Suprapubic skin (tissue), 4 donors: Measurements from ENCODE around the gene NKAIN2. TPM values are rescaled to one million over a fixed set of nuclear protein-coding genes. Genes with fewer than 3 reads are reported as not detected.

Source experiments
- DNase-seq, 2 donors: peaks; one replicate each; pipeline ENCODE4 v3.0.0-alpha.2; 2019; ENCODE audit warnings: low spot score in 2 of 2
- H3K27ac ChIP-seq: fragments of 200-600 bp; sonication (generic); one replicate; pipeline ENCODE4 v1.5.1; 2019
- H3K27me3 ChIP-seq: fragments of 200-600 bp; sonication (generic); one replicate; pipeline ENCODE4 v1.5.1; 2019
- H3K36me3 ChIP-seq: fragments of 200-600 bp; sonication (generic); one replicate; pipeline ENCODE4 v1.5.1; 2019
- H3K4me1 ChIP-seq: fragments of 200-600 bp; sonication (generic); one replicate; pipeline ENCODE4 v1.5.1; 2019
- H3K4me3 ChIP-seq: fragments of 200-600 bp; sonication (generic); one replicate; pipeline ENCODE4 v1.5.1; 2019; ENCODE audit warnings: mild to moderate bottlenecking
- H3K9me3 ChIP-seq: fragments of 200-600 bp; sonication (generic); one replicate; pipeline ENCODE4 v1.5.1; 2019
- CTCF ChIP-seq, 2 donors: fragments of 200-600 bp in 1 of 2; fragments of 450-650 bp in 1 of 2; sonication (generic) in 1 of 2; IDR thresholded peaks; one replicate each; pipeline ENCODE4 v1.5.1; 2016 to 2019; ENCODE audit warnings: antibody characterized with exemption in 2 of 2, mild to moderate bottlenecking in 1 of 2, moderate library complexity in 1 of 2
- EP300 ChIP-seq: sonication (generic); formaldehyde crosslinking; IDR thresholded peaks from one replicate; pipeline ENCODE4 v1.6.1; 2017; ENCODE audit warnings: antibody characterized with exemption
- POLR2A ChIP-seq, 2 donors: fragments of 450-650 bp; IDR thresholded peaks; one replicate each; pipeline ENCODE4 v1.6.1; 2017; ENCODE audit warnings: antibody characterized with exemption in 2 of 2, mild to moderate bottlenecking in 2 of 2, moderate library complexity in 2 of 2
- POLR2AphosphoS5 ChIP-seq, 3 donors: sonication (generic); formaldehyde crosslinking; IDR thresholded peaks; one replicate each; pipeline ENCODE4 v1.6.1; 2017; ENCODE audit warnings: antibody characterized with exemption in 3 of 3
- WGBS: methylation state at CpG from one replicate; pipeline ENCODE4 v1.1.5; 2018; 5-methylcytosine and 5-hydroxymethylcytosine counted together
- total RNA-seq, 4 donors: library from RNA; depleted of rRNA; stranded (reverse); fragments of >200 nt; gene quantifications; one replicate each; pipeline ENCODE4 v1.1.0, GENCODE V29; 2016

The NKAIN2 gene
- total RNA-seq, 4 donors from 2014 or later: 0.40 TPM; not detected in 3

- H3K4me3 ChIP-seq: no peak overlapping the region
- TF ChIP-seq CTCF (IDR thresholded peaks at IDR 0.05) (no peak), POLR2A (IDR thresholded peaks at IDR 0.05) (no peak), POLR2AphosphoS5 (IDR thresholded peaks at IDR 0.05) (no peak), EP300 (no peak)
Observed at GRCh38 chr6:123941855-123942254, 138.2 kb downstream of the NKAIN2 start.

DNA sequence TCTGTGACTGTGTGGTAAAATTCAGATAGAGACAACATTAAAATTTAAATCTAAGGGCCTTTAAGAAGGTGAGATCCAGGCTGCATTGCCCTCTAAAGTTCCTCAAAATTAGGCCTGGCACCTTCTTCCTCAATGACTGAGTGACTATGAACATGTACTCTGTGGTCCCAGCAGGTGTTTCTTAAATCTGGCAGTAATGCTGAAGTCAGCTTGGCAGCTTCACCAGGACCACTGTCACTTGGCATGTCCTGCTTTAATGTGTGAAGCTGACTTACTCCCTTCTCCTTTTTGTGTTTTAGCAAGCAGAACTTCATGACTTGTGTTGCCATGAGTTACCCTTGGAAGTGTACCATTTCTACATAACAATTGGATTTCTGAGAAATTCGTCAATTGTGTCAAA, 141.7 kb downstream of the NKAIN2 start:
- H3K4me3 ChIP-seq: no peak overlapping the region
- 55% methylated on average over 1 of the region's 1 CpG for WGBS
- TF ChIP-seq EP300: no peak
- H3K4me1 ChIP-seq: no peaks in the 10 kb centered on the region
- no peak overlapping the region for H3K27ac ChIP-seq
- H3K36me3 ChIP-seq: no peaks in the 10 kb centered on the region
- DNase-seq: no peak
- no peaks in the 10 kb centered on the region for H3K9me3 ChIP-seq
- no peaks in the 10 kb centered on the region for H3K27me3 ChIP-seq

More at GRCh38 chr6:123941855-123942254, 138.2 kb downstream of the NKAIN2 start:
- H3K27me3 ChIP-seq: no peaks in the 10 kb centered on the region
- H3K9me3 ChIP-seq: no peaks in the 10 kb centered on the region
- H3K27ac ChIP-seq: no peak overlapping the region
- no peak for DNase-seq
- no peaks in the 10 kb centered on the region for H3K4me1 ChIP-seq
- WGBS: 76% methylated on average over 1 of the region's 1 CpG
- no peaks in the 10 kb centered on the region for H3K36me3 ChIP-seq

DNA sequence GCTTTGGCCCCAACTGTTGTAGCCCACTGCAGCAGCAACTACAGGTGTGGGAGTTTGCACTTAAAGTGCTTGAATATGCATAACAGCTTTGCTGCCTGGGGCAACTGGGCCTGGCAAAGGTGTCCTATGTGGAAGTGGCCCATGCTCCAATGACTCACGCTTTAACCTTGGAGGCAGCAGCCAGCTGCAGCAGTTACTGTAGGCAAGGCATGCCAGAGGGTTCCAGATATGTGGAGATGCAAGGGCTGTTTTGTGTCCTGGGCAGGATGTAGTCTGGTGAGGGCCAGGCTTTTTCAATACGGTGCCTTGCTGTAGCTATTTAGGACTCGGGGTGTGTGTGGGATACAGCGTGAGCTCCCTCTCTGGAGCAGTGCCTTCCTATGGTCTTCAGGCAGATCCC, 150.3 kb downstream of the NKAIN2 start:
- Histone ChIP-seq H3K4me1 (no peaks in the 10 kb centered on the region), H3K27me3 (no peaks in the 10 kb centered on the region), H3K27ac (no peak overlapping the region), H3K9me3 (no peaks in the 10 kb centered on the region), H3K36me3 (no peaks in the 10 kb centered on the region), H3K4me3 (no peak overlapping the region)
- TF ChIP-seq POLR2A (IDR thresholded peaks at IDR 0.05) (no peak), CTCF (IDR thresholded peaks at IDR 0.05) (no peak), EP300 (no peak), POLR2AphosphoS5 (IDR thresholded peaks at IDR 0.05) (no peak)
- 100% methylated on average over 1 of the region's 4 CpGs for WGBS
- DNase-seq: no peak

DNA sequence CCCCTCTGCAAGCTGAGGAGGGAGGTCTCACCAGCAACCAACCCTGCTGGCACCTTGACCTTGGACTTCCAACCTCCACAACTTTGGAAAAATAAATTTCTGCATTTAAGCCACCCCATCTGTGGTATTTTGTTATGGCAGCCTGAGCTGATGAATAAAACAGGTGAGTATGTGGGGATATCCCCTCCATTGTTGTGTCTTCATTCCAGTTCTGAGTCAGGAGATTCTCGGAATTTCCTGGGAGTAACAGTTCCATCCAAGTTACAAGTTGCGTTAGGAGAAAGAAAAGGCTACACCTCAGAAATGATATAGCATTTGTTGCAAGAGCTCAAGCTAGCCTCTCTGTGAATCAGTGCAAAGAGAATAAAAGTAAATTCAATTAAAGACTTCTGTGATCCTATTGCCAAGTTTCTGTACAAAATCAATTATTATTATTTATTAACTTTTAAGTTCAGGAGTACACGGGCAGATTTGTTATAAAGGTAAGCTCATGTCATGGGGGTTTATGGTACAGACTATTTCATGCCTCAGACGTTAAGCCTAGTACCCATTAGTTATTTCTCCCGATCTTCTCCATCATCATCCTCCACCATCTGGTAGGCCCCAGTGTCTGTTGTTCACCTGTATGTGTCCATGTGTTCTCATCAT, 153.0 kb downstream of the NKAIN2 start:
- H3K9me3 ChIP-seq: no peaks in the 10 kb centered on the region
- H3K27me3 ChIP-seq: no peaks in the 10 kb centered on the region
- no peaks in the 10 kb centered on the region for H3K36me3 ChIP-seq
- TF ChIP-seq POLR2A (IDR thresholded peaks at IDR 0.05): no peak
- TF ChIP-seq POLR2AphosphoS5 (IDR thresholded peaks at IDR 0.05): no peak
- no peak for TF ChIP-seq EP300
- TF ChIP-seq CTCF (IDR thresholded peaks at IDR 0.05): no peak
- H3K27ac ChIP-seq: no peak overlapping the region
- no peak for DNase-seq
- no peak overlapping the region for H3K4me3 ChIP-seq
- no peaks in the 10 kb centered on the region for H3K4me1 ChIP-seq
- WGBS: 86% methylated on average over 5 of the region's 5 CpGs

GRCh38 chr6:123962508-123962907, 158.8 kb downstream of the NKAIN2 start:
- Histone ChIP-seq H3K27ac (no peak overlapping the region), H3K36me3 (no peaks in the 10 kb centered on the region), H3K4me3 (no peak overlapping the region), H3K9me3 (no peaks in the 10 kb centered on the region), H3K27me3 (no peaks in the 10 kb centered on the region), H3K4me1 (no peaks in the 10 kb centered on the region)
- WGBS: 74% methylated on average over 11 of the region's 11 CpGs
- no peak for DNase-seq
- TF ChIP-seq POLR2A (IDR thresholded peaks at IDR 0.05): no peak
- no peak for TF ChIP-seq POLR2AphosphoS5 (IDR thresholded peaks at IDR 0.05)
- TF ChIP-seq EP300: no peak
- TF ChIP-seq CTCF (IDR thresholded peaks at IDR 0.05): no peak

DNA sequence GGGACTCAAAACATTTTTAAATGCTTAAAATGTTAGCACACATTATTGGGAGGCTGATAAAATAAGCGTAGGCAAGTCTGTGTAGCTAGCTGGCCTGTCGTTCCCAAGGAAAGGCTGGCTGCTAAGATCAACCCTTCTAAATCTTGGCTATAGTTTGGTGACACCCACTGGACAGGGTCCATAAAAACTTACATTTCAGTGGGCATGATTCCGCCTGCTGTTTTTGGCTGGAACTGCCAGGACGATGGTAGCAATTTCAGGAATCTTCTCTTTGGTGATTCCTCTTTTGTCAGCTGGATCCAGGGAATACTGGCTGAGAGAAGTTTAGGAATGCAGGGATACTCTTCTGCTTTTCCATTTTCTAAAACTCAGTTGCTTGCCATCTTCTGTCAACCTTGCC, 162.2 kb downstream of the NKAIN2 start:
- H3K27me3 ChIP-seq: no peaks in the 10 kb centered on the region
- TF ChIP-seq EP300: no peak
- TF ChIP-seq CTCF (IDR thresholded peaks at IDR 0.05): no peak
- no peak for TF ChIP-seq POLR2A (IDR thresholded peaks at IDR 0.05)
- TF ChIP-seq POLR2AphosphoS5 (IDR thresholded peaks at IDR 0.05): no peak
- H3K36me3 ChIP-seq: no peaks in the 10 kb centered on the region
- no peak for DNase-seq
- H3K9me3 ChIP-seq: no peaks in the 10 kb centered on the region
- H3K4me3 ChIP-seq: no peak overlapping the region
- H3K4me1 ChIP-seq: no peaks in the 10 kb centered on the region
- 41% methylated on average over 4 of the region's 4 CpGs for WGBS
- H3K27ac ChIP-seq: no peak overlapping the region
